ENCODE measurements around the gene IL36B. TPM values are rescaled to one million over a fixed set of nuclear protein-coding genes. Genes with fewer than 3 reads are reported as not detected.

IL36B gene
- total and polyA plus RNA-seq, 2 experiments from 2014 or later = not detected

- no peaks in the 10 kb centered on the region for H3K9me2 ChIP-seq (replicated peaks; ENCODE audit: insufficient read depth)
- WGBS (ENCODE audit: low lambda C conversion rate, missing lambda C conversion rate) = 53% methylated on average over 3 of the region's 3 CpGs
- DNase-seq (ENCODE audit: low spot score) = peak; percentile 40
- no peak overlapping the region for H2AFZ ChIP-seq
- H3K4me2 ChIP-seq = no peak overlapping the region
- H3K36me3 ChIP-seq (replicated peaks; ENCODE audit: insufficient read depth, low read depth) = no peaks in the 10 kb centered on the region
- H4K20me1 ChIP-seq (ENCODE audit: insufficient read depth, poor library complexity, severe bottlenecking) = no peaks in the 10 kb centered on the region
- H3K9me3 ChIP-seq (ENCODE audit: low read depth) = no peaks in the 10 kb centered on the region
- TF ChIP-seq EZH2phosphoT487 (IDR thresholded peaks at IDR 0.05; ENCODE audit: low read depth, severe bottlenecking, unreplicated experiment) (no peak), EZH2 (IDR thresholded peaks at IDR 0.05; ENCODE audit: borderline replicate concordance) (no peak)
- TF ChIP-seq, protein P1, sequence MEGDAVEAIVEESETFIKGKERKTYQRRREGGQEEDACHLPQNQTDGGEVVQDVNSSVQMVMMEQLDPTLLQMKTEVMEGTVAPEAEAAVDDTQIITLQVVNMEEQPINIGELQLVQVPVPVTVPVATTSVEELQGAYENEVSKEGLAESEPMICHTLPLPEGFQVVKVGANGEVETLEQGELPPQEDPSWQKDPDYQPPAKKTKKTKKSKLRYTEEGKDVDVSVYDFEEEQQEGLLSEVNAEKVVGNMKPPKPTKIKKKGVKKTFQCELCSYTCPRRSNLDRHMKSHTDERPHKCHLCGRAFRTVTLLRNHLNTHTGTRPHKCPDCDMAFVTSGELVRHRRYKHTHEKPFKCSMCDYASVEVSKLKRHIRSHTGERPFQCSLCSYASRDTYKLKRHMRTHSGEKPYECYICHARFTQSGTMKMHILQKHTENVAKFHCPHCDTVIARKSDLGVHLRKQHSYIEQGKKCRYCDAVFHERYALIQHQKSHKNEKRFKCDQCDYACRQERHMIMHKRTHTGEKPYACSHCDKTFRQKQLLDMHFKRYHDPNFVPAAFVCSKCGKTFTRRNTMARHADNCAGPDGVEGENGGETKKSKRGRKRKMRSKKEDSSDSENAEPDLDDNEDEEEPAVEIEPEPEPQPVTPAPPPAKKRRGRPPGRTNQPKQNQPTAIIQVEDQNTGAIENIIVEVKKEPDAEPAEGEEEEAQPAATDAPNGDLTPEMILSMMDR (IDR thresholded peaks at IDR 0.05; ENCODE audit: poor library complexity) = no peak
- H3K4me3 ChIP-seq = no peak overlapping the region
- no peaks in the 10 kb centered on the region for H3K79me2 ChIP-seq
- H3K27me3 ChIP-seq = no peaks in the 10 kb centered on the region
- no peak overlapping the region for H3K27ac ChIP-seq
- no peaks in the 10 kb centered on the region for H3K4me1 ChIP-seq (ENCODE audit: insufficient read depth)
Measured at GRCh38 chr2:113076954-113077669, 24.4 kb upstream of the IL36B start.

GRCh38 chr2:113075600-113075999 is 22.9 kb upstream of the IL36B start:
- no peak for DNase-seq (ENCODE audit: low spot score)
- H3K36me3 ChIP-seq (replicated peaks; ENCODE audit: insufficient read depth, low read depth) = no peaks in the 10 kb centered on the region
- no peaks in the 10 kb centered on the region for H3K9me3 ChIP-seq (ENCODE audit: low read depth)
- H3K9me2 ChIP-seq (replicated peaks; ENCODE audit: insufficient read depth) = no peaks in the 10 kb centered on the region
- no peaks in the 10 kb centered on the region for H4K20me1 ChIP-seq (ENCODE audit: insufficient read depth, poor library complexity, severe bottlenecking)
- no peak overlapping the region for H3K4me3 ChIP-seq
- H3K27ac ChIP-seq = no peak overlapping the region
- no peaks in the 10 kb centered on the region for H3K79me2 ChIP-seq
- WGBS (ENCODE audit: low lambda C conversion rate, missing lambda C conversion rate) = 96% methylated on average over 3 of the region's 3 CpGs
- TF ChIP-seq EZH2 (IDR thresholded peaks at IDR 0.05; ENCODE audit: borderline replicate concordance) (no peak), EZH2phosphoT487 (IDR thresholded peaks at IDR 0.05; ENCODE audit: low read depth, severe bottlenecking, unreplicated experiment) (no peak)
- TF ChIP-seq, protein P1 (IDR thresholded peaks at IDR 0.05; ENCODE audit: poor library complexity) = no peak
- H2AFZ ChIP-seq = no peak overlapping the region
- no peak overlapping the region for H3K4me2 ChIP-seq
- H3K4me1 ChIP-seq (ENCODE audit: insufficient read depth) = no peaks in the 10 kb centered on the region
- H3K27me3 ChIP-seq = no peaks in the 10 kb centered on the region

DNA sequence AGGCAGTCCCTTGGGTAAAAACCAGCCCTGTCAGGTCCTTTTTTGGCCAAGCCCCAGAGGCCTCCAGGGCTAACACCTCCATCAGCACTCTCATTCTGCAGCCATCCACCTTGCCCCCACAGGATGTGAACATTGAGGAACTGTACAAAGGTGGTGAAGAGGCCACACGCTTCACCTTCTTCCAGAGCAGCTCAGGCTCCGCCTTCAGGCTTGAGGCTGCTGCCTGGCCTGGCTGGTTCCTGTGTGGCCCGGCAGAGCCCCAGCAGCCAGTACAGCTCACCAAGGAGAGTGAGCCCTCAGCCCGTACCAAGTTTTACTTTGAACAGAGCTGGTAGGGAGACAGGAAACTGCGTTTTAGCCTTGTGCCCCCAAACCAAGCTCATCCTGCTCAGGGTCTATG is 22.4 kb upstream of the IL36B start:
- no peak overlapping the region for H3K4me3 ChIP-seq
- TF ChIP-seq EZH2phosphoT487 (IDR thresholded peaks at IDR 0.05; ENCODE audit: low read depth, severe bottlenecking, unreplicated experiment) (no peak), EZH2 (IDR thresholded peaks at IDR 0.05; ENCODE audit: borderline replicate concordance) (no peak)
- TF ChIP-seq, protein P1 (IDR thresholded peaks at IDR 0.05; ENCODE audit: poor library complexity) = no peak
- H3K9me3 ChIP-seq (ENCODE audit: low read depth) = no peaks in the 10 kb centered on the region
- H3K79me2 ChIP-seq = no peaks in the 10 kb centered on the region
- DNase-seq (ENCODE audit: low spot score) = no peak
- no peaks in the 10 kb centered on the region for H3K27me3 ChIP-seq
- no peaks in the 10 kb centered on the region for H3K9me2 ChIP-seq (replicated peaks; ENCODE audit: insufficient read depth)
- H3K4me1 ChIP-seq (ENCODE audit: insufficient read depth) = no peaks in the 10 kb centered on the region
- WGBS (ENCODE audit: low lambda C conversion rate, missing lambda C conversion rate) = 82% methylated on average over 5 of the region's 5 CpGs
- no peak overlapping the region for H3K4me2 ChIP-seq
- H3K36me3 ChIP-seq (replicated peaks; ENCODE audit: insufficient read depth, low read depth) = no peaks in the 10 kb centered on the region
- H3K27ac ChIP-seq = no peak overlapping the region
- no peak overlapping the region for H2AFZ ChIP-seq
- no peaks in the 10 kb centered on the region for H4K20me1 ChIP-seq (ENCODE audit: insufficient read depth, poor library complexity, severe bottlenecking)

All from hepatocyte (in vitro differentiated cells).